ENCODE data around the gene UBE2J1.

UBE2J1 gene

GRCh38 chr6:89368999-89369398, 16.5 kb upstream of the UBE2J1 start:
- no peak for DNase-seq (ENCODE audit: extremely low spot score, insufficient read length, low read depth)
- FAIRE-seq = no peak

- FAIRE-seq = peak; percentile 70
- no peak for DNase-seq (ENCODE audit: extremely low spot score, insufficient read length, low read depth)
Observed at GRCh38 chr6:89368107-89368506, 15.6 kb upstream of the UBE2J1 start.

GRCh38 chr6:89364586-89364985, 12.1 kb upstream of the UBE2J1 start:
- DNase-seq (ENCODE audit: extremely low spot score, insufficient read length, low read depth) (no peak), FAIRE-seq (peak; percentile 74)

- DNase-seq (ENCODE audit: extremely low spot score, insufficient read length, low read depth) (no peak), FAIRE-seq (no peak)
Observed at GRCh38 chr6:89361171-89361570, 8.6 kb upstream of the UBE2J1 start.

- DNase-seq (ENCODE audit: extremely low spot score, insufficient read length, low read depth) (no peak), FAIRE-seq (peak; percentile 91)
Observed at GRCh38 chr6:89360415-89360999, 8.0 kb upstream of the UBE2J1 start.

GRCh38 chr6:89359561-89359960, 7.0 kb upstream of the UBE2J1 start:
- FAIRE-seq (no peak), DNase-seq (ENCODE audit: extremely low spot score, insufficient read length, low read depth) (no peak)

GRCh38 chr6:89357390-89357789, 4.9 kb upstream of the UBE2J1 start:
- FAIRE-seq (peak; percentile 96), DNase-seq (ENCODE audit: extremely low spot score, insufficient read length, low read depth) (no peak)

- peak; percentile 74 for FAIRE-seq
- no peak for DNase-seq (ENCODE audit: extremely low spot score, insufficient read length, low read depth)
Observed at GRCh38 chr6:89356642-89357170, 4.2 kb upstream of the UBE2J1 start.

GRCh38 chr6:89355511-89356194, 3.1 kb upstream of the UBE2J1 start:
- FAIRE-seq (peak; percentile 69), DNase-seq (ENCODE audit: extremely low spot score, insufficient read length, low read depth) (no peak)

GRCh38 chr6:89353702-89354392, 1.3 kb upstream of the UBE2J1 start:
- FAIRE-seq = peak; percentile 76

GRCh38 chr6:89353118-89353556, 615 bp upstream of the UBE2J1 start:
- no peak for FAIRE-seq
- no peak for DNase-seq (ENCODE audit: extremely low spot score, insufficient read length, low read depth)

More at GRCh38 chr6:89353702-89354392, 1.3 kb upstream of the UBE2J1 start:
- DNase-seq (ENCODE audit: extremely low spot score, insufficient read length, low read depth) = no peak

GRCh38 chr6:89351671-89352277, 748 bp downstream of the UBE2J1 start:
- FAIRE-seq = no peak

GRCh38 chr6:89350281-89350966, 2.1 kb downstream of the UBE2J1 start:
- peak; percentile 79 for FAIRE-seq
- no peak for DNase-seq (ENCODE audit: extremely low spot score, insufficient read length, low read depth)

More at GRCh38 chr6:89351671-89352277, 748 bp downstream of the UBE2J1 start:
- DNase-seq (ENCODE audit: extremely low spot score, insufficient read length, low read depth) = no peak

- peak; percentile 38 for FAIRE-seq
Observed at GRCh38 chr6:89348372-89348771, 4.2 kb downstream of the UBE2J1 start.

GRCh38 chr6:89347825-89348224, 4.7 kb downstream of the UBE2J1 start:
- DNase-seq (ENCODE audit: extremely low spot score, insufficient read length, low read depth) (no peak), FAIRE-seq (no peak)

More at GRCh38 chr6:89348372-89348771, 4.2 kb downstream of the UBE2J1 start:
- no peak for DNase-seq (ENCODE audit: extremely low spot score, insufficient read length, low read depth)

GRCh38 chr6:89346433-89346832, 6.1 kb downstream of the UBE2J1 start:
- DNase-seq (ENCODE audit: extremely low spot score, insufficient read length, low read depth) (no peak), FAIRE-seq (no peak)

GRCh38 chr6:89339565-89339964, 13.0 kb downstream of the UBE2J1 start:
- FAIRE-seq = no peak
- no peak for DNase-seq (ENCODE audit: extremely low spot score, insufficient read length, low read depth)

- FAIRE-seq (no peak), DNase-seq (ENCODE audit: extremely low spot score, insufficient read length, low read depth) (no peak)
Observed at GRCh38 chr6:89335164-89335563, 17.4 kb downstream of the UBE2J1 start.

- DNase-seq (ENCODE audit: extremely low spot score, insufficient read length, low read depth) (no peak), FAIRE-seq (no peak)
Observed at GRCh38 chr6:89330910-89331309, 21.6 kb downstream of the UBE2J1 start.

GRCh38 chr6:89328976-89329375, 23.5 kb downstream of the UBE2J1 start:
- no peak for FAIRE-seq
- no peak for DNase-seq (ENCODE audit: extremely low spot score, insufficient read length, low read depth)
